Nephron (organoid): Measurements from ENCODE around the gene E2F6.

Source experiments
- H3K27ac Mint-ChIP-seq, 3 experiments: 2 replicates each; pipeline ENCODE4 v1.8.0; 2020; ENCODE audit warnings: mixed read lengths in 3 of 3, mild to moderate bottlenecking in 2 of 3, moderate library complexity in 1 of 3
- H3K27me3 Mint-ChIP-seq: 2 replicates; pipeline ENCODE4 v1.8.0; 2021; ENCODE audit warnings: low read depth, mild to moderate bottlenecking, moderate library complexity, mixed read lengths
- H3K36me3 Mint-ChIP-seq: 2 replicates; pipeline ENCODE4 v1.8.0; 2020; ENCODE audit warnings: low read depth, mixed read lengths
- H3K4me1 Mint-ChIP-seq: 2 replicates; pipeline ENCODE4 v1.8.0; 2020; ENCODE audit warnings: mixed read lengths
- H3K4me3 Mint-ChIP-seq, 3 experiments: 2 replicates each; pipeline ENCODE4 v1.8.0; 2020; ENCODE audit warnings: mild to moderate bottlenecking in 3 of 3, mixed read lengths in 3 of 3, moderate library complexity in 2 of 3
- H3K9me3 Mint-ChIP-seq: 2 replicates; pipeline ENCODE4 v1.8.0; 2020; ENCODE audit warnings: mixed read lengths
- CTCF ChIP-seq, 3 experiments: fragments of 200-600 bp; sonication (generic); IDR thresholded peaks; one replicate each; pipeline ENCODE4 v1.5.0; 2021; ENCODE audit warnings: antibody characterized with exemption in 3 of 3; ENCODE audit not compliant: unreplicated experiment in 3 of 3

Gene E2F6

GRCh38 chr2:11416186-11416585, 49.8 kb downstream of the E2F6 start:
- Mint-ChIP-seq H3K27me3 (peaks cover 3% of the 10 kb centered on the region), H3K4me3 (no peak overlapping the region), H3K36me3 (peaks cover 9% of the 10 kb centered on the region), H3K9me3 (peaks cover 9% of the 10 kb centered on the region), H3K4me1 (peaks cover 11% of the 10 kb centered on the region), H3K27ac (no peak overlapping the region)
- TF ChIP-seq CTCF (IDR thresholded peaks at IDR 0.05; ENCODE audit: unreplicated experiment in 3 of 3): no peak

- Mint-ChIP-seq H3K9me3 (peaks cover 9% of the 10 kb centered on the region), H3K4me3 (no peak overlapping the region), H3K27ac (no peak overlapping the region), H3K36me3 (peaks cover 6% of the 10 kb centered on the region), H3K27me3 (peaks cover 3% of the 10 kb centered on the region), H3K4me1 (peaks cover 18% of the 10 kb centered on the region)
- no peak for TF ChIP-seq CTCF (IDR thresholded peaks at IDR 0.05; ENCODE audit: unreplicated experiment in 3 of 3)
Measured at GRCh38 chr2:11414372-11415124, 51.4 kb downstream of the E2F6 start.

- H3K4me3 Mint-ChIP-seq: no peak overlapping the region
- H3K27me3 Mint-ChIP-seq: peaks cover 3% of the 10 kb centered on the region
- H3K36me3 Mint-ChIP-seq: no peaks in the 10 kb centered on the region
- no peak overlapping the region for H3K27ac Mint-ChIP-seq
- no peak for TF ChIP-seq CTCF (IDR thresholded peaks at IDR 0.05; ENCODE audit: unreplicated experiment in 3 of 3)
- H3K9me3 Mint-ChIP-seq: peaks cover 3% of the 10 kb centered on the region
- H3K4me1 Mint-ChIP-seq: peaks cover 26% of the 10 kb centered on the region
Measured at GRCh38 chr2:11412449-11412810, 53.5 kb downstream of the E2F6 start.

DNA sequence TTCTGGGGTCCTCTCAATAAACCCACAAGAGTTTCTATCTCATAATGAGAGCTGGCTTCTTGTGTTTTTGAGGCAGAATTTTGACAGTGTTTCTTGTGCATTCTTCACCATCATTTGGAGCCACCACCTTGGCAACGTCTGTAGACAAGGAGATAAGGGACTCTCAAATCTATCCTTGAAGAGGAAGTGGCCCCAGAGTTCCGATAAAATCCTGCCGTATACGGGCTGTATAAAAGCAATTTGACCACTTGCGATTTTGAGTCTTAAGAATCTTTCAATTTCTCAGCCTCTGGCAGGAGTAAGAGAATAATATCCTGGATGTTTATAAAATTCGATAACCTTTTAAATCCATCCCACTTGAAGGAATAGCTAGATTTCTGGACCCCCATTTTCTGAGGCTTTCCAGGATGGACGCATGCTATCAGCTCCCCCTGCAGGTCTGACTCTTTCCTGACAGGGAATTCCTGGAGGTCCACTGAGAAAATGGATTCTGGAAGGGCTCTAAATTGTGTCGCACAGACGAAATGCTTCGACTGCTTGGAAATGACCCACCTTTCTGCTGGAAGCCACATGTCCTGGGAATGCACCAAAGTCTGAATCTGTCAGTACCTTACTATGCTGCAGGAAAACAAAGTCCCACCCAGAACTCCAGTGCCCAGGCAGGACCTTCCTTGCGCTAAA, 54.1 kb downstream of the E2F6 start:
- no peak overlapping the region for H3K4me3 Mint-ChIP-seq
- H3K36me3 Mint-ChIP-seq: no peaks in the 10 kb centered on the region
- H3K27me3 Mint-ChIP-seq: peaks cover 6% of the 10 kb centered on the region
- peak; percentile 56 to 76 (median 71) for TF ChIP-seq CTCF (IDR thresholded peaks at IDR 0.05; ENCODE audit: unreplicated experiment in 3 of 3)
- peaks cover 31% of the 10 kb centered on the region for H3K4me1 Mint-ChIP-seq
- peaks cover 3% of the 10 kb centered on the region for H3K9me3 Mint-ChIP-seq
- peak overlapping the region in 1 of 3 experiments; percentile 26 for H3K27ac Mint-ChIP-seq

- TF ChIP-seq CTCF (IDR thresholded peaks at IDR 0.05; ENCODE audit: unreplicated experiment in 3 of 3): no peak
- Mint-ChIP-seq H3K9me3 (peaks cover 3% of the 10 kb centered on the region), H3K27me3 (peaks cover 6% of the 10 kb centered on the region), H3K36me3 (no peaks in the 10 kb centered on the region), H3K4me3 (no peak overlapping the region), H3K27ac (peak overlapping the region in 2 of 3 experiments; percentile 6 to 34), H3K4me1 (peaks cover 37% of the 10 kb centered on the region)
Measured at GRCh38 chr2:11411244-11411643, 54.7 kb downstream of the E2F6 start.
